OCI-LY7 (cell line): Measurements from ENCODE around the gene SLC2A4. TPM values are rescaled to one million over a fixed set of nuclear protein-coding genes. Genes with fewer than 3 reads are reported as not detected.

ENCODE experiments used
- BruUV-seq: library from RNA; stranded (reverse); fragments of 400-500 nt; replicated peaks from 2 replicates; lab custom pipeline; 2021; lab: Mats Ljungman, UMichigan
- CTCF ChIA-PET: fragments of 300-600 bp; sonication (Branson Sonifier 250); formaldehyde crosslinking; loops from one replicate; lab custom pipeline; 2022; ENCODE audit warnings: antibody characterized with exemption; ENCODE audit not compliant: unreplicated experiment; lab: Charles Lee
- POLR2A ChIA-PET: fragments of 300-600 bp; sonication (Branson Sonifier 250); formaldehyde crosslinking; loops from one replicate; lab custom pipeline; 2022; ENCODE audit warnings: antibody characterized with exemption; lab: Charles Lee
- DNase-seq: peaks from one replicate; pipeline ENCODE4 v3.0.0-alpha.2; 2015; ENCODE audit warnings: low spot score
- H2AFZ ChIP-seq: fragments of 200-600 bp; sonication (generic), shearing (Covaris generic); 2 replicates; pipeline ENCODE4 v1.6.1; 2014; ENCODE audit warnings: mild to moderate bottlenecking, antibody characterized with exemption, low read length, moderate library complexity
- H3K27ac ChIP-seq: fragments of 200-600 bp; sonication (generic); 2 replicates; pipeline ENCODE4 v1.5.1; 2014; ENCODE audit warnings: mixed run types, low read depth, mild to moderate bottlenecking, moderate library complexity, low read length, inconsistent platforms; ENCODE audit not compliant: poor library complexity, severe bottlenecking
- H3K36me3 ChIP-seq: fragments of 200-600 bp; sonication (generic); 2 replicates; pipeline ENCODE4 v1.6.1; 2014; ENCODE audit warnings: mild to moderate bottlenecking, antibody characterized with exemption, low read length, moderate library complexity, mixed read lengths; ENCODE audit not compliant: insufficient read depth
- H3K4me1 ChIP-seq: fragments of 200-600 bp; sonication (generic); 2 replicates; pipeline ENCODE4 v1.5.1; 2014; ENCODE audit warnings: mild to moderate bottlenecking, low read length; ENCODE audit not compliant: insufficient read depth, poor library complexity, severe bottlenecking
- H3K4me2 ChIP-seq: fragments of 200-600 bp; sonication (generic); 2 replicates; pipeline ENCODE4 v1.6.1; 2014; ENCODE audit warnings: mild to moderate bottlenecking, low read length
- H3K4me3 ChIP-seq: fragments of 200-600 bp; sonication (generic); 2 replicates; pipeline ENCODE4 v1.5.1; 2014; ENCODE audit warnings: mild to moderate bottlenecking, low read depth, low read length; ENCODE audit not compliant: poor library complexity, severe bottlenecking
- H3K79me2 ChIP-seq: fragments of 200-600 bp; sonication (generic); 2 replicates; pipeline ENCODE4 v1.6.1; 2016; ENCODE audit warnings: low read depth, mild to moderate bottlenecking, low read length, moderate library complexity, mixed read lengths; ENCODE audit not compliant: insufficient read depth
- H3K9me2 ChIP-seq: fragments of 200-600 bp; sonication (generic); 2 replicates; pipeline ENCODE4 v1.6.1; 2016; ENCODE audit warnings: mild to moderate bottlenecking, low read length, mixed read lengths; ENCODE audit not compliant: insufficient read depth
- H3K9me3 ChIP-seq: fragments of 200-600 bp; sonication (generic); 2 replicates; pipeline ENCODE4 v1.6.1; 2014; ENCODE audit warnings: mild to moderate bottlenecking, mixed run types, low read length, mixed read lengths
- H4K20me1 ChIP-seq: fragments of 200-600 bp; sonication (generic); 2 replicates; pipeline ENCODE4 v1.6.1; 2014; ENCODE audit warnings: mild to moderate bottlenecking, antibody characterized with exemption, low read length, moderate library complexity, mixed read lengths; ENCODE audit not compliant: insufficient read depth
- EZH2phosphoT487 ChIP-seq: fragments of 200-600 bp; sonication (generic); IDR thresholded peaks from 2 replicates; pipeline ENCODE4 v1.6.1; 2018; ENCODE audit warnings: low read depth, borderline replicate concordance, mild to moderate bottlenecking, mixed run types, antibody characterized with exemption, low read length, moderate library complexity, mixed read lengths
- intact Hi-C: fragments of 100-400 bp; cut with micrococcal nuclease; formaldehyde crosslinking; loops from one replicate; pipeline ENCODE4 v1.10.0; 2022; ENCODE audit not compliant: unreplicated experiment
- total RNA-seq, 2 experiments: library from RNA; depleted of rRNA in 1 of 2; stranded (reverse); fragments of >200 nt in 1 of 2; shearing (Covaris generic) in 1 of 2; gene quantifications; 2 replicates each; pipeline ENCODE4 v1.2.3, GENCODE V29; 2014 to 2022
- TF ChIP-seq, protein P1 (sequence below): fragments of 200-600 bp; sonication (generic); conservative IDR thresholded peaks from 2 replicates; pipeline ENCODE4 v1.5.1; 2014; ENCODE audit warnings: mild to moderate bottlenecking, antibody characterized with exemption, low read length, moderate library complexity, mixed read lengths

SLC2A4 gene
- total RNA-seq, 2 experiments from 2014 or later = 0.61 to 0.63 TPM

- peaks cover 64% of the 10 kb centered on the region for H3K79me2 ChIP-seq
- intact Hi-C loops = loop anchor here (1.0 to 5.0 kb wide), 6 partner anchors 13 to 586 kb away; partner anchors contain the start of genes EIF5A, NEURL4, PHF23 and POLR2A
- H3K4me1 ChIP-seq = peaks cover 26% of the 10 kb centered on the region
- peaks cover 50% of the 10 kb centered on the region for H3K36me3 ChIP-seq
- no peaks in the 10 kb centered on the region for H3K9me3 ChIP-seq
- no peak for TF ChIP-seq EZH2phosphoT487
- TF ChIP-seq, protein P1, sequence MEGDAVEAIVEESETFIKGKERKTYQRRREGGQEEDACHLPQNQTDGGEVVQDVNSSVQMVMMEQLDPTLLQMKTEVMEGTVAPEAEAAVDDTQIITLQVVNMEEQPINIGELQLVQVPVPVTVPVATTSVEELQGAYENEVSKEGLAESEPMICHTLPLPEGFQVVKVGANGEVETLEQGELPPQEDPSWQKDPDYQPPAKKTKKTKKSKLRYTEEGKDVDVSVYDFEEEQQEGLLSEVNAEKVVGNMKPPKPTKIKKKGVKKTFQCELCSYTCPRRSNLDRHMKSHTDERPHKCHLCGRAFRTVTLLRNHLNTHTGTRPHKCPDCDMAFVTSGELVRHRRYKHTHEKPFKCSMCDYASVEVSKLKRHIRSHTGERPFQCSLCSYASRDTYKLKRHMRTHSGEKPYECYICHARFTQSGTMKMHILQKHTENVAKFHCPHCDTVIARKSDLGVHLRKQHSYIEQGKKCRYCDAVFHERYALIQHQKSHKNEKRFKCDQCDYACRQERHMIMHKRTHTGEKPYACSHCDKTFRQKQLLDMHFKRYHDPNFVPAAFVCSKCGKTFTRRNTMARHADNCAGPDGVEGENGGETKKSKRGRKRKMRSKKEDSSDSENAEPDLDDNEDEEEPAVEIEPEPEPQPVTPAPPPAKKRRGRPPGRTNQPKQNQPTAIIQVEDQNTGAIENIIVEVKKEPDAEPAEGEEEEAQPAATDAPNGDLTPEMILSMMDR = no peak
- CTCF ChIA-PET = no interaction called here
- POLR2A ChIA-PET = no interaction called here
- no peaks in the 10 kb centered on the region for H3K9me2 ChIP-seq
- H4K20me1 ChIP-seq = peaks cover 18% of the 10 kb centered on the region
- H3K27ac ChIP-seq = peak within 1 kb of the TSS; percentile 71
- H2AFZ ChIP-seq = peak within 1 kb of the TSS; percentile 5; the same call in 1 of the 2 replicates
- DNase-seq = peak; percentile 100
- no TSS peak for BruUV-seq
- H3K4me2 ChIP-seq = peak within 1 kb of the TSS; percentile 100
- peak within 1 kb of the TSS; percentile 83 for H3K4me3 ChIP-seq
Measured at GRCh38 chr17:7251661-7252175, 29.8 kb upstream of the SLC2A4 start, which contains the start of gene CTDNEP1. Gene CTDNEP1, minus strand, starts transcription at chr17:7251734. Its CDS starts 438 bp downstream, at chr17:7251296.

- TF ChIP-seq, protein P1 = peak; percentile 58
- TF ChIP-seq EZH2phosphoT487 = no peak
- TSS peak; percentile 83 for BruUV-seq
- CTCF ChIA-PET = no interaction called here
Measured at GRCh38 chr17:7252176-7253043, 29.1 kb upstream of the SLC2A4 start, which contains the start of gene ELP5. Gene ELP5, plus strand, starts transcription at chr17:7252215. Its CDS starts 336 bp downstream, at chr17:7252551.

More at GRCh38 chr17:7252176-7253043, 29.1 kb upstream of the SLC2A4 start, which contains the start of gene ELP5:
- Histone ChIP-seq H3K9me3 (no peaks in the 10 kb centered on the region), H3K4me3 (peak within 1 kb of the TSS; percentile 83), H3K79me2 (peaks cover 57% of the 10 kb centered on the region), H2AFZ (peak within 1 kb of the TSS; percentile 5; the same call in 1 of the 2 replicates), H3K36me3 (peaks cover 49% of the 10 kb centered on the region), H3K27ac (peak within 1 kb of the TSS; percentile 71), H4K20me1 (peaks cover 18% of the 10 kb centered on the region), H3K4me1 (peaks cover 26% of the 10 kb centered on the region), H3K4me2 (peak within 1 kb of the TSS; percentile 100), H3K9me2 (no peaks in the 10 kb centered on the region)
- POLR2A ChIA-PET = no interaction called here
- peak; percentile 96 for DNase-seq
- intact Hi-C loops = loop anchor here (1.0 to 5.0 kb wide), 5 partner anchors 14 to 585 kb away; partner anchors contain the start of genes EIF5A, PHF23, POLR2A and SLC35G6
